ENCODE data around the gene KCNA2. TPM values are rescaled to one million over a fixed set of nuclear protein-coding genes. Genes with fewer than 3 reads are reported as not detected.

Gene KCNA2
- total and polyA plus RNA-seq, 2 of the 4 experiments (the other 2 are of a cell fraction): not detected

DNA sequence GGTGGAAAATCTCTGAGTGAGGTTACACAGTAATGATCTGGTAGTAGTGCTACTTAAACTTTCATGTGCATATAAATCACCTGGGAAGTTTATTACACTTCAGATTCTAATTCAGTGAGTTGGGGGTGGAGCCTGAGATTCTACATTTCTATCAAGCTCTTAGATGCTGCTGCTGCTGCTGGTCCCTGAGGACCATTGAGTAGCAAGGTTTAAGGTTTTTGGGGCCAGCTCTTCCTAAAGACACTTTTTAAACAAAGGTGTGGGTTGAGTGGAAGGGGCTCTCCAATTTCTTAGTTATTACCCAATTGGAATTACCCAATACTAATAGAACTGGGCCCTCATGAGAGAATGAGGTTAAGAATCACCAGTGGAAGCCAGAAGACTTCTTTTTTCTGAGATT, 39.1 kb upstream of the KCNA2 start:
- Histone ChIP-seq H3K9ac (ENCODE audit: low read depth, low read length) (no peak overlapping the region), H3K27me3 (ENCODE audit: control insufficient read depth, insufficient read depth, low read length) (no peaks in the 10 kb centered on the region), H2AFZ (replicated peaks; ENCODE audit: low read length, poor library complexity) (no peak overlapping the region), H4K5ac (ENCODE audit: low read depth, low read length) (no peak overlapping the region), H4K8ac (ENCODE audit: low read depth in 2 of 2, low read length in 2 of 2) (no peak overlapping the region), H3K4me3 (ENCODE audit: insufficient read depth, low read depth, low read length) (no peak overlapping the region), H2AK5ac (ENCODE audit: low read depth, low read length) (no peak overlapping the region), H2BK120ac (ENCODE audit: low read depth, low read length) (no peak overlapping the region), H3K36me3 (ENCODE audit: control insufficient read depth, insufficient read depth, low read length) (no peaks in the 10 kb centered on the region), H2BK20ac (ENCODE audit: low read depth, low read length) (no peak overlapping the region), H3K9me3 (ENCODE audit: control insufficient read depth, insufficient read depth, low read length) (no peaks in the 10 kb centered on the region), H4K91ac (ENCODE audit: insufficient read depth, low read depth, low read length) (no peak overlapping the region), H4K20me1 (ENCODE audit: insufficient read depth, low read length) (no peaks in the 10 kb centered on the region), H2AK9ac (replicated peaks; ENCODE audit: low read depth, low read length, poor library complexity) (no peak overlapping the region), H3K18ac (ENCODE audit: low read depth, low read length) (no peak overlapping the region), H3K4ac (ENCODE audit: low read depth, low read length) (no peak overlapping the region), H2BK5ac (ENCODE audit: low read depth, low read length, poor library complexity, severe bottlenecking) (no peak overlapping the region), H3K14ac (replicated peaks; ENCODE audit: low read depth, low read length) (no peak overlapping the region), H3K4me1 (ENCODE audit: control insufficient read depth, insufficient read depth, low read length) (peaks cover 6% of the 10 kb centered on the region), H3K4me2 (ENCODE audit: low read depth, low read length) (no peak overlapping the region), H3K9me1 (ENCODE audit: insufficient read depth, low read length) (no peaks in the 10 kb centered on the region), H3K79me1 (ENCODE audit: low read depth in 1 of 2, low read length in 2 of 2) (no peaks in the 10 kb centered on the region), H3K56ac (ENCODE audit: extremely low read depth, insufficient read depth, low read length) (no peak overlapping the region), H3K27ac (ENCODE audit: insufficient read depth, low read length) (no peak overlapping the region), H3K23ac (ENCODE audit: low read depth, low read length) (no peak overlapping the region), H2BK15ac (ENCODE audit: low read depth, low read length) (no peak overlapping the region)
- no TSS peak for BruUV-seq (replicated peaks)
- TF ChIP-seq CHD1 (IDR thresholded peaks at IDR 0.05; ENCODE audit: low read depth, low read length): no peak
- ATAC-seq (ENCODE audit: low read depth): no peak
- dilution Hi-C loops (cut with HindIII; ENCODE audit: low sequenced_read_pairs, unreplicated experiment): no loop called here
- CTCF ChIA-PET: no interaction called here
- in situ Hi-C loops (cut with MboI; ENCODE audit: low sequenced_read_pairs): no loop called here
- intact Hi-C loops (cut with micrococcal nuclease): no loop called here
- DNase-seq: no peak
- POLR2A ChIA-PET (ENCODE audit: unreplicated experiment): no interaction called here

All from IMR-90 (cell line).